NCI-H146 treated with DMSO at 0.1 percent for 48 hours (cell line): ENCODE measurements around the gene LDB2.

Source experiments
- DNase-seq: peaks from one replicate; lab custom pipeline; 2025; ENCODE audit not compliant: unreplicated experiment; lab: John Stamatoyannopoulos, UW

LDB2 gene

GRCh38 chr4:16603178-16603577 lies 295.3 kb downstream of the LDB2 start:
- DNase-seq = no peak

- no peak for DNase-seq
Measured at GRCh38 chr4:16598597-16599206, 299.7 kb downstream of the LDB2 start.

- DNase-seq = no peak
Measured at GRCh38 chr4:16597845-16598596, 300.4 kb downstream of the LDB2 start.

- no peak for DNase-seq
Measured at GRCh38 chr4:16597443-16597842, 301.0 kb downstream of the LDB2 start.

GRCh38 chr4:16596267-16596666 lies 302.2 kb downstream of the LDB2 start:
- no peak for DNase-seq

- DNase-seq = no peak
Measured at GRCh38 chr4:16594128-16594527, 304.3 kb downstream of the LDB2 start.

GRCh38 chr4:16593386-16593785 lies 305.1 kb downstream of the LDB2 start:
- DNase-seq = no peak

GRCh38 chr4:16591272-16591826 lies 307.1 kb downstream of the LDB2 start:
- DNase-seq = no peak

GRCh38 chr4:16590797-16591196 lies 307.6 kb downstream of the LDB2 start:
- DNase-seq = no peak

GRCh38 chr4:16588651-16589050 lies 309.8 kb downstream of the LDB2 start:
- no peak for DNase-seq

GRCh38 chr4:16588149-16588548 lies 310.3 kb downstream of the LDB2 start:
- DNase-seq = no peak

- no peak for DNase-seq
Measured at GRCh38 chr4:16585053-16585452, 313.4 kb downstream of the LDB2 start.

GRCh38 chr4:16583764-16584163 lies 314.7 kb downstream of the LDB2 start:
- no peak for DNase-seq

GRCh38 chr4:16582526-16582925 lies 315.9 kb downstream of the LDB2 start:
- no peak for DNase-seq

GRCh38 chr4:16582036-16582435 lies 316.4 kb downstream of the LDB2 start:
- no peak for DNase-seq

GRCh38 chr4:16581117-16581516 lies 317.3 kb downstream of the LDB2 start:
- DNase-seq = no peak

- no peak for DNase-seq
Measured at GRCh38 chr4:16580514-16580913, 317.9 kb downstream of the LDB2 start.

GRCh38 chr4:16579866-16580265 lies 318.6 kb downstream of the LDB2 start:
- DNase-seq = no peak

GRCh38 chr4:16577177-16577576 lies 321.3 kb downstream of the LDB2 start:
- no peak for DNase-seq

- no peak for DNase-seq
Measured at GRCh38 chr4:16574981-16575380, 323.5 kb downstream of the LDB2 start.

- no peak for DNase-seq
Measured at GRCh38 chr4:16573739-16574138, 324.7 kb downstream of the LDB2 start.

- DNase-seq = no peak
Measured at GRCh38 chr4:16573206-16573605, 325.2 kb downstream of the LDB2 start.
